NB4 (cell line): Measurements from ENCODE around the gene PCNX2.

ENCODE experiments used
- MYC ChIP-seq: IDR thresholded peaks from 2 replicates; pipeline ENCODE4 v1.6.1; 2011; ENCODE audit warnings: low read depth, low read length
- POLR2A ChIP-seq: IDR thresholded peaks from 2 replicates; pipeline ENCODE4 v1.6.1; 2011; ENCODE audit warnings: mild to moderate bottlenecking; ENCODE audit not compliant: insufficient read length; ENCODE audit errors: extremely low read depth
- TF ChIP-seq, protein P1 (sequence below): IDR thresholded peaks from 2 replicates; pipeline ENCODE4 v1.6.1; 2011; ENCODE audit warnings: low read depth, low read length
- TF ChIP-seq, protein P2 (sequence below): IDR thresholded peaks from one replicate; pipeline ENCODE4 v1.5.1; 2012; ENCODE audit warnings: low read depth, low read length

DNA sequence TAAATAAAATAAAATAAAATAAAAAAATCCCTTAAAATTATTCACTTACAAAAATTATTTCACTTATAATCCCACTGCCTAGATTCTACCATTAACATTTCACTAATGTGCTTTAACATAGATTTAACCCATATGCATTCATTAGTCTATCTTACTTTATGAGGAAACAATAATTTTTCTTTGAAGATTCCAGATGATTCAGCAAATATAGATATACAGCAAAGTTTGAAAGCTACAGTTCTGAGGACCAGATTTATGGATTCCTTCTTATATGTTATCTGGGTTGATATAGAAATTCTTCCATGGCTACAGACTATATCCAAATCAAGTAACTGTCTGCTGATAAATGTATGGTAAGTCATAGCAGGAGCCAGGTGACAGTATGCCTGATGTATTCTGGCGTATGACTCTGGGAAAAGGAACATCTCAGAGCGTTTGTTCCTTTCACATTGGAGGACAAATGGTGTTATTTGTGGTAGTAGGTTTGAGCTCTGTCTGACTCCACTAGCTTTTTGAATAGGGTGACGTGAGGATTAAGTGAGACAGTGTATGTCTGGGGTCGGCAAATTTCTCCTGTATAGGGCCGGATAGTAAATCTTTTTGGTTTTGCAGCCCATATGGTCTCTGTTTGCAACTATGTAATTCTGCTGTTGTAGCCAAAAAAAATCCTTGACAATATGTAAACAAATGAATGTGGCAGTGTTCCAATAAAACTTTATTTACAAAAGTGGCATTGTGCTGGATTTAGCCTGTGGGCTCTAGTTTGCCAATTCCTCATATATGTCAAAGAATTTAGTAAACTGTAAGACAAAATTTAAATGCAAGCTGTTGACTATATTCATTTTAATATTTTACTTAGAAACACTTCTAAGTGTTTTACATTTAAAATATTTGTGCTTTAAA is 41.3 kb upstream of the PCNX2 start:
- TF ChIP-seq, protein P1, sequence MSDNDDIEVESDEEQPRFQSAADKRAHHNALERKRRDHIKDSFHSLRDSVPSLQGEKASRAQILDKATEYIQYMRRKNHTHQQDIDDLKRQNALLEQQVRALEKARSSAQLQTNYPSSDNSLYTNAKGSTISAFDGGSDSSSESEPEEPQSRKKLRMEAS: no peak
- TF ChIP-seq, protein P2, sequence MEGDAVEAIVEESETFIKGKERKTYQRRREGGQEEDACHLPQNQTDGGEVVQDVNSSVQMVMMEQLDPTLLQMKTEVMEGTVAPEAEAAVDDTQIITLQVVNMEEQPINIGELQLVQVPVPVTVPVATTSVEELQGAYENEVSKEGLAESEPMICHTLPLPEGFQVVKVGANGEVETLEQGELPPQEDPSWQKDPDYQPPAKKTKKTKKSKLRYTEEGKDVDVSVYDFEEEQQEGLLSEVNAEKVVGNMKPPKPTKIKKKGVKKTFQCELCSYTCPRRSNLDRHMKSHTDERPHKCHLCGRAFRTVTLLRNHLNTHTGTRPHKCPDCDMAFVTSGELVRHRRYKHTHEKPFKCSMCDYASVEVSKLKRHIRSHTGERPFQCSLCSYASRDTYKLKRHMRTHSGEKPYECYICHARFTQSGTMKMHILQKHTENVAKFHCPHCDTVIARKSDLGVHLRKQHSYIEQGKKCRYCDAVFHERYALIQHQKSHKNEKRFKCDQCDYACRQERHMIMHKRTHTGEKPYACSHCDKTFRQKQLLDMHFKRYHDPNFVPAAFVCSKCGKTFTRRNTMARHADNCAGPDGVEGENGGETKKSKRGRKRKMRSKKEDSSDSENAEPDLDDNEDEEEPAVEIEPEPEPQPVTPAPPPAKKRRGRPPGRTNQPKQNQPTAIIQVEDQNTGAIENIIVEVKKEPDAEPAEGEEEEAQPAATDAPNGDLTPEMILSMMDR: no peak
- TF ChIP-seq POLR2A (no peak), MYC (no peak)
